HL-60 (cell line): ENCODE measurements around the gene NRCAM.

Source experiments
- DNase-seq, 2 experiments: peaks; one replicate each; pipeline ENCODE4 v3.0.0-alpha.2; 2010 to 2020; ENCODE audit warnings: low read depth in 1 of 2, low spot score in 1 of 2
- H3K27ac ChIP-seq: fragments of 250-450 bp; sonication (Bioruptor Pico); replicated peaks from 2 replicates; pipeline ENCODE4 v1.5.1; 2020; ENCODE audit warnings: mild to moderate bottlenecking, moderate library complexity
- H3K27me3 ChIP-seq: fragments of 250-450 bp; sonication (Bioruptor Pico); 2 replicates; pipeline ENCODE4 v1.5.1; 2021; ENCODE audit warnings: mild to moderate bottlenecking, moderate library complexity; ENCODE audit not compliant: insufficient read depth, poor library complexity, severe bottlenecking
- H3K4me3 ChIP-seq: replicated peaks from 2 replicates; pipeline ENCODE4 v1.5.1; 2011; ENCODE audit warnings: mild to moderate bottlenecking, control low read depth, low read length; ENCODE audit not compliant: insufficient read depth
- CTCF ChIP-seq: IDR thresholded peaks from one replicate; pipeline ENCODE4 v1.5.1; 2011; ENCODE audit warnings: low read length, control low read depth, inconsistent platforms; ENCODE audit not compliant: insufficient read depth
- GABPA ChIP-seq: IDR thresholded peaks from 2 replicates; pipeline ENCODE4 v1.6.1; 2012; ENCODE audit warnings: low read depth
- POLR2AphosphoS5 ChIP-seq: IDR thresholded peaks from 2 replicates; pipeline ENCODE4 v1.6.1; 2012; ENCODE audit warnings: low read depth
- REST ChIP-seq: IDR thresholded peaks from 2 replicates; pipeline ENCODE4 v1.6.1; 2012; ENCODE audit warnings: low read depth; ENCODE audit not compliant: insufficient replicate concordance
- SPI1 ChIP-seq: IDR thresholded peaks from 2 replicates; pipeline ENCODE4 v1.6.1; 2012; ENCODE audit warnings: low read depth, mild to moderate bottlenecking, borderline replicate concordance

The NRCAM gene

GRCh38 chr7:108210796-108211195 is 245.4 kb downstream of the NRCAM start:
- no peak for DNase-seq
- H3K27ac ChIP-seq: no peak overlapping the region
- H3K4me3 ChIP-seq: no peak overlapping the region
- TF ChIP-seq CTCF (no peak), POLR2AphosphoS5 (no peak), REST (no peak), SPI1 (no peak), GABPA (no peak)
- H3K27me3 ChIP-seq: no peaks in the 10 kb centered on the region

- no peak overlapping the region for H3K27ac ChIP-seq
- no peak overlapping the region for H3K4me3 ChIP-seq
- DNase-seq: no peak
- no peaks in the 10 kb centered on the region for H3K27me3 ChIP-seq
- TF ChIP-seq GABPA: no peak
- no peak for TF ChIP-seq REST
- no peak for TF ChIP-seq SPI1
- TF ChIP-seq POLR2AphosphoS5: no peak
- no peak for TF ChIP-seq CTCF
These were observed 250.9 kb downstream of the NRCAM start for GRCh38 chr7:108205311-108205710.

- Histone ChIP-seq H3K4me3 (no peak overlapping the region), H3K27me3 (no peaks in the 10 kb centered on the region), H3K27ac (no peak overlapping the region)
- DNase-seq: no peak
- no peak for TF ChIP-seq REST
- no peak for TF ChIP-seq POLR2AphosphoS5
- no peak for TF ChIP-seq GABPA
- no peak for TF ChIP-seq CTCF
- TF ChIP-seq SPI1: no peak
These were observed 251.9 kb downstream of the NRCAM start for GRCh38 chr7:108204281-108204796.
